Stimulated activated CD8-positive, alpha-beta memory T cell treated with anti-CD3 and anti-CD28 coated beads, Interleukin-2, amount 100 ng/mL, for 1 hour (primary cell): Measurements from ENCODE around the gene RNF223.
"Not testable (repeated sequence)": the region's sequence is repeated elsewhere in the genome, so short reads cannot be mapped to it uniquely, and the experiment has no call there.

Source experiments
- DNase-seq, 2 donors: peaks; one replicate each; pipeline ENCODE4 v3.0.0-alpha.2; 2020; ENCODE audit warnings: low read depth in 2 of 2

Gene RNF223

GRCh38 chr1:1072849-1073742 is 1.0 kb downstream of the RNF223 start:
- no peak for DNase-seq

GRCh38 chr1:1072299-1072848 is 1.7 kb downstream of the RNF223 start:
- DNase-seq, result no peak

GRCh38 chr1:1071486-1072298 is 2.4 kb downstream of the RNF223 start:
- DNase-seq, result no peak

GRCh38 chr1:1069711-1070676 is 4.1 kb downstream of the RNF223 start:
- no peak for DNase-seq

GRCh38 chr1:1069056-1069710 is 4.9 kb downstream of the RNF223 start:
- DNase-seq, result peak; percentile 81 to 82

- no peak for DNase-seq
Measured at GRCh38 chr1:1068517-1069055, 5.5 kb downstream of the RNF223 start.

- DNase-seq, result no peak
Measured at GRCh38 chr1:1067860-1068516, 6.1 kb downstream of the RNF223 start.

GRCh38 chr1:1067284-1067859 is 6.7 kb downstream of the RNF223 start:
- no peak for DNase-seq

GRCh38 chr1:1066403-1067283 is 7.5 kb downstream of the RNF223 start:
- no peak for DNase-seq

GRCh38 chr1:1065940-1066304 is 8.2 kb downstream of the RNF223 start:
- not testable (repeated sequence) for DNase-seq

GRCh38 chr1:1065265-1065939 is 8.7 kb downstream of the RNF223 start:
- DNase-seq, result no peak

GRCh38 chr1:1063945-1064831 is 9.9 kb downstream of the RNF223 start:
- peak; percentile 73 to 76 for DNase-seq

- no peak for DNase-seq
Measured at GRCh38 chr1:1063261-1063944, 10.7 kb downstream of the RNF223 start.

GRCh38 chr1:1062348-1063163 is 11.6 kb downstream of the RNF223 start:
- no peak for DNase-seq

- no peak for DNase-seq
Measured at GRCh38 chr1:1061682-1062345, 12.3 kb downstream of the RNF223 start.
